Peyer's patch (tissue), 4 donors: ENCODE measurements around the gene PEX16. TPM values are rescaled to one million over a fixed set of nuclear protein-coding genes. Genes with fewer than 3 reads are reported as not detected.

ENCODE experiments used
- DNase-seq, 3 donors: peaks; one replicate each; pipeline ENCODE4 v3.0.0-alpha.2; 2017 to 2019
- H3K27ac ChIP-seq, 4 donors: fragments of 200-600 bp; sonication (generic); one replicate each; pipeline ENCODE4 v1.5.1; 2016 to 2019
- H3K27me3 ChIP-seq, 2 donors: fragments of 200-600 bp; sonication (generic); one replicate each; pipeline ENCODE4 v1.5.1; 2019
- H3K36me3 ChIP-seq, 3 donors: fragments of 200-600 bp; sonication (generic); one replicate each; pipeline ENCODE4 v1.5.1; 2016 to 2019
- H3K4me1 ChIP-seq, 4 donors: fragments of 200-600 bp; sonication (generic); one replicate each; pipeline ENCODE4 v1.5.1; 2016 to 2019
- H3K4me3 ChIP-seq, 4 donors: fragments of 200-600 bp; sonication (generic); 1 replicate in 3 of 4; 2 replicates in 1 of 4; pipeline ENCODE4 v1.5.1; 2016 to 2019; ENCODE audit warnings: mild to moderate bottlenecking in 1 of 4
- H3K9me3 ChIP-seq, 4 donors: fragments of 200-600 bp; sonication (generic); one replicate each; pipeline ENCODE4 v1.5.1; 2016 to 2019; ENCODE audit warnings: mild to moderate bottlenecking in 1 of 4
- CTCF ChIP-seq, 6 experiments: fragments of 450-650 bp in 4 of 6; fragments of 200-600 bp in 2 of 6; sonication (generic) in 1 of 6; IDR thresholded peaks; one replicate each; pipeline ENCODE4 v1.5.1; 2017 to 2019; ENCODE audit warnings: antibody characterized with exemption in 6 of 6, mild to moderate bottlenecking in 3 of 6, moderate library complexity in 1 of 6
- POLR2A ChIP-seq, 2 donors: fragments of 450-650 bp; IDR thresholded peaks; one replicate each; pipeline ENCODE4 v1.5.1; 2017; ENCODE audit warnings: antibody characterized with exemption in 2 of 2, mild to moderate bottlenecking in 2 of 2, moderate library complexity in 2 of 2
- total RNA-seq, 4 donors: library from RNA; depleted of rRNA; stranded (reverse); fragments of >200 nt; gene quantifications; one replicate each; pipeline ENCODE4 v1.1.0, GENCODE V29; 2016

Gene PEX16
- total RNA-seq, 4 donors from 2014 or later: 46.2 to 66.8 (median 63.0) TPM

DNA sequence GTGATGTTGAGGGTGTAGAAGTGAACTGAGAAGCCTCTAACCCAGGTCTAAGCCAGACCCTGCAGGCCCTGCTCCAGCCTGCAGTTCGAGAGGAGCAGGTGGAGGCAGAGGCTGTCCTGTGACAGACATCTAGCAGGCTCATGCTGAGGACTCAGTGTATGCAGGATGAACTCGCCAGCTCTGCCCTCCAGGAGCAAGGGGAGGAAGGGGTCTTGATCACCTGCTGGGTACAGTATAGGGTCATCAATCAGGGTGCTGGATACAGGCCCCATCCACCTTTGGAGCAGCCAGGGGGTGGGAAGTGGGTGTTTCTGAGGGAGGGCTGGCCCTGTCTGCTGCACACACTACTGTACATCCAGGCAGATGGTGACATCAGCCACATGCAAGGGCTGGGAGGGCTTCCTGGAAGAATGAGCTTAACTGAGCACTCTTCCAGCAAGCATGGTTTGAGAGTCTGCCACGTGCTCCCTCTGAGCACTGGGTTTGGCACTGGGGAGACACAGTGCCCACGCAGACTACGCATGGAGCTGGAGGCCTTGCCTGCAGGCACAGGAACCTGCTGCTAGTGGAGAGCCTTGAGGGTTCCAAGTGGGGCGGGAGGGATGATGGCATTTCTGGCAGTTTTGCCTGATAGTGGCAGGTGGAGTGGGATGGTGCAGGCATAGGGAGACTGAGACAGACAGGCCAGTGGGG, 23.0 kb downstream of the PEX16 start:
- no peaks in the 10 kb centered on the region for H3K27me3 ChIP-seq
- no peaks in the 10 kb centered on the region for H3K9me3 ChIP-seq
- H3K4me1 ChIP-seq: peaks cover 0 to 8% (median 7%) of the 10 kb centered on the region in 4 donors
- TF ChIP-seq POLR2A (IDR thresholded peaks at IDR 0.05): no peak
- TF ChIP-seq CTCF (IDR thresholded peaks at IDR 0.05): no peak
- no peak overlapping the region for H3K4me3 ChIP-seq
- no peak for DNase-seq
- H3K27ac ChIP-seq: no peak overlapping the region
- no peaks in the 10 kb centered on the region for H3K36me3 ChIP-seq

DNA sequence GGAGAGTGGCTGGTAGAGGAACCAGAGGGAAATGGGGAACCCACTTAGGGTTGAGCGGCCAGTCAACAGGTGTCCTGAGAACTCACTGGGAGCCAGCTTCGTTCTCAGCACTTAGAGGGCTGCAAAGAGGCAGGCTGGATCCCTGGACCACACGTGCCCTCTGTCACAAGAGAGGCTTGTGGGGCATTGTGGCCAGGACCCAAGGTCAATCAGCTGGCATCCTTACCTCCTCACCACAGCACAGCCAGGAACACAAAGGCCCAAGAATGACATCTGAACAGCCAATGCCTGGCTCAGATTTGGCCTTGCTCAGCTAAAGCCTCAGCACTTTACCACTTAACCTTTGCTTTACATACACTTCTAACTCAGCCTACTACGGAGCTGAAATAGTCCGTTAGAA, 24.8 kb downstream of the PEX16 start:
- H3K9me3 ChIP-seq: no peaks in the 10 kb centered on the region
- TF ChIP-seq CTCF (IDR thresholded peaks at IDR 0.05) (no peak), POLR2A (IDR thresholded peaks at IDR 0.05) (no peak)
- H3K27me3 ChIP-seq: no peaks in the 10 kb centered on the region
- no peaks in the 10 kb centered on the region for H3K36me3 ChIP-seq
- DNase-seq: no peak
- H3K4me1 ChIP-seq: no peaks in the 10 kb centered on the region
- no peak overlapping the region for H3K27ac ChIP-seq
- H3K4me3 ChIP-seq: no peak overlapping the region

DNA sequence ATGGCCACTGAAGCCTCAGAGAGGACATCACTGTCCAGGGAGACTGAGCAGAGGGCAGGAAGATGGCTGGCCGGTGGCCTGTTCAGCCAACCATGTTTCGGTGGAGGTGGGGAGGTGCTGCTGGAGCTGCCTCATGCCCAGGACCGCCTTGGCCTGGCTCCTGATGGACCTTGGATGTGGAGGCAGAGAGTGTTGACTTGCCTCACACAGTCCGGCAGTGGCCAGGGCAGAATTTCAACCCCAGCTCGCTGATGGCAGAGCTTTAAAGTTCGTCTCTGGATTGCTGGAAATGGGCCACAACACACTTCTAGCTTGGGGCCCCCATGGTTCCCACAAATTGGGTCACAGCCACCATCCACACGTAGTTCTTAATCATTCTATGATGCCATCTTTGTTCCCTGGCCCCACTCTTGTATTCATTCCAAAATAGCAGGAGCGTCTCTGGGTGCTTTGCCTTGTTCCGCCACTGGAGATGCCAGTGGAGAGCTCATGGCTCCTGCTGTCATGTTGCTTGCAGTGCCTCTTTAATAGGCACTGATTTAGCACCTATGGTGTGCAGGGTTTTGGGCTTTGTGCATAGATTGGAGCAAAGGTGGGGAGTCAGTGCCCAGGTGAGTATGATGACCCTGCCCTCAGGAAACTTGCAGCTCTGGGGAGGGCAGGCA, 26.7 kb downstream of the PEX16 start:
- Histone ChIP-seq H3K9me3 (no peaks in the 10 kb centered on the region), H3K4me1 (peaks cover 0 to 3% (median under 1%) of the 10 kb centered on the region in 4 donors), H3K36me3 (no peaks in the 10 kb centered on the region), H3K27ac (no peak overlapping the region), H3K4me3 (no peak overlapping the region), H3K27me3 (no peaks in the 10 kb centered on the region)
- TF ChIP-seq POLR2A (IDR thresholded peaks at IDR 0.05): no peak
- no peak for TF ChIP-seq CTCF (IDR thresholded peaks at IDR 0.05)
- DNase-seq: no peak

GRCh38 chr11:45889966-45890365, 27.7 kb downstream of the PEX16 start:
- Histone ChIP-seq H3K36me3 (no peaks in the 10 kb centered on the region), H3K4me1 (peaks cover 0 to 7% (median 2%) of the 10 kb centered on the region in 4 donors), H3K27ac (no peak overlapping the region), H3K9me3 (no peaks in the 10 kb centered on the region), H3K27me3 (no peaks in the 10 kb centered on the region), H3K4me3 (no peak overlapping the region)
- no peak for DNase-seq
- TF ChIP-seq POLR2A (IDR thresholded peaks at IDR 0.05) (no peak), CTCF (IDR thresholded peaks at IDR 0.05) (no peak)

DNA sequence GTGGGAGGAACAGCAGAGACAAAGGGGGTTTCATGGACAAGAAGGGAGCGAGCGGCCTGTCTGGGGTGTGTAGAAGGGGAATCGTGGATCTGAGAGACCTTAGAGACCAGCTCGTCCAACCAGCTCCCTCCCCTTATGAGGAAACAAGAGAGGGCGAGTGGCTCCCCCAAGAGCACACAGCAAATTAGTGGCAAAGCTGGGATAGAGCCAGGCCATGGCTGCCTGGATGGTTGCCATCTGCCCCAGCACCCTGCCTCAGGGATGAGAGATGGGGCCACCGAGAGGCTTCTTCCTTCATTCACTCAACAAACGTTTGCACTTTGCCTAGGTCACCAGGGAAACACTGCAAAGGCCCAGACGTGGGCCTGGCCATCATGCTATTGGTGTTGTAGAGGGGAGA, 28.1 kb downstream of the PEX16 start:
- H3K4me1 ChIP-seq: peaks cover 0 to 7% (median 2%) of the 10 kb centered on the region in 4 donors
- no peak for TF ChIP-seq CTCF (IDR thresholded peaks at IDR 0.05)
- TF ChIP-seq POLR2A (IDR thresholded peaks at IDR 0.05): no peak
- no peaks in the 10 kb centered on the region for H3K27me3 ChIP-seq
- H3K36me3 ChIP-seq: no peaks in the 10 kb centered on the region
- no peaks in the 10 kb centered on the region for H3K9me3 ChIP-seq
- H3K4me3 ChIP-seq: no peak overlapping the region
- H3K27ac ChIP-seq: no peak overlapping the region
- no peak for DNase-seq
